Measurements from ENCODE around the gene SCN2A. TPM values are rescaled to one million over a fixed set of nuclear protein-coding genes. Genes with fewer than 3 reads are reported as not detected.

The SCN2A gene
- total RNA-seq, 1 experiment from 2014 or later: 0.07 TPM

GRCh38 chr2:165349181-165349580, 110.0 kb downstream of the SCN2A start:
- ATAC-seq (no peak), DNase-seq (no peak)
- BruUV-seq (replicated peaks): no TSS peak
- ChIA-PET POLR2A (ENCODE audit: unreplicated experiment) (no interaction called here), CTCF (interaction anchor here (0.6 kb wide), 1 partner anchor 350 kb away, joined by 4 read pairs; no protein-coding TSS in a partner anchor)
- intact Hi-C loops (cut with micrococcal nuclease): no loop called here
- Histone ChIP-seq H3K4me2 (ENCODE audit: low read length) (no peak overlapping the region), H3K9ac (ENCODE audit: low read length) (no peak overlapping the region), H3F3A (ENCODE audit: low read length, unreplicated experiment) (no peaks in the 10 kb centered on the region), H3K27me3 (ENCODE audit: low read length) (peaks cover 8% of the 10 kb centered on the region), H3K27ac (ENCODE audit: low read length) (no peak overlapping the region), H3K9me2 (replicated peaks; ENCODE audit: low read length) (no peaks in the 10 kb centered on the region), H4K20me1 (ENCODE audit: low read length) (no peaks in the 10 kb centered on the region), H3K36me3 (ENCODE audit: low read depth, low read length) (no peaks in the 10 kb centered on the region), H3K79me2 (ENCODE audit: low read length) (no peaks in the 10 kb centered on the region), H3K4me1 (ENCODE audit: insufficient read depth, low read length) (no peaks in the 10 kb centered on the region), H2AFZ (ENCODE audit: low read length) (no peak overlapping the region), H3K9me3 (ENCODE audit: low read length) (no peaks in the 10 kb centered on the region), H3K4me3 (ENCODE audit: low read length) (no peak overlapping the region)
- TF ChIP-seq EZH2 (IDR thresholded peaks at IDR 0.05; ENCODE audit: low read length, unreplicated experiment): no peak
- no peak for TF ChIP-seq CTCF (conservative IDR thresholded peaks at IDR 0.05; ENCODE audit: low read depth, low read length)
- TF ChIP-seq EZH2phosphoT487 (IDR thresholded peaks at IDR 0.05; ENCODE audit: borderline replicate concordance, low read length): no peak

- Histone ChIP-seq H3K36me3 (ENCODE audit: low read depth, low read length) (no peaks in the 10 kb centered on the region), H3K27ac (ENCODE audit: low read length) (no peak overlapping the region), H2AFZ (ENCODE audit: low read length) (no peak overlapping the region), H3K9me3 (ENCODE audit: low read length) (no peaks in the 10 kb centered on the region), H3K4me1 (ENCODE audit: insufficient read depth, low read length) (peaks cover 12% of the 10 kb centered on the region), H3K27me3 (ENCODE audit: low read length) (no peaks in the 10 kb centered on the region), H3K9me2 (replicated peaks; ENCODE audit: low read length) (no peaks in the 10 kb centered on the region), H3K79me2 (ENCODE audit: low read length) (no peaks in the 10 kb centered on the region), H3K4me3 (ENCODE audit: low read length) (no peak overlapping the region), H3K4me2 (ENCODE audit: low read length) (0 out of 2 replicates have a peak overlapping the region, but pooled peaks have one; percentile 0), H3F3A (ENCODE audit: low read length, unreplicated experiment) (no peaks in the 10 kb centered on the region), H4K20me1 (ENCODE audit: low read length) (no peaks in the 10 kb centered on the region), H3K9ac (ENCODE audit: low read length) (no peak overlapping the region)
- no TSS peak for BruUV-seq (replicated peaks)
- intact Hi-C loops (cut with micrococcal nuclease): no loop called here
- POLR2A ChIA-PET (ENCODE audit: unreplicated experiment): no interaction called here
- no peak for TF ChIP-seq EZH2phosphoT487 (IDR thresholded peaks at IDR 0.05; ENCODE audit: borderline replicate concordance, low read length)
- peak; percentile 98 for ATAC-seq
- DNase-seq: peak; percentile 83
- CTCF ChIA-PET: interaction anchor here (0.5 kb wide), 1 partner anchor 221 kb away, joined by 4 read pairs; no protein-coding TSS in a partner anchor
Measured at GRCh38 chr2:165357758-165358157, 118.5 kb downstream of the SCN2A start.

GRCh38 chr2:165361514-165361913, 122.3 kb downstream of the SCN2A start:
- DNase-seq (no peak), ATAC-seq (no peak)
- H3K36me3 ChIP-seq (ENCODE audit: low read depth, low read length): no peaks in the 10 kb centered on the region
- POLR2A ChIA-PET (ENCODE audit: unreplicated experiment): no interaction called here
- BruUV-seq (replicated peaks): no TSS peak
- no peak overlapping the region for H2AFZ ChIP-seq (ENCODE audit: low read length)
- H3K27me3 ChIP-seq (ENCODE audit: low read length): no peaks in the 10 kb centered on the region
- no peaks in the 10 kb centered on the region for H3F3A ChIP-seq (ENCODE audit: low read length, unreplicated experiment)
- no peaks in the 10 kb centered on the region for H3K9me3 ChIP-seq (ENCODE audit: low read length)
- peaks cover 9% of the 10 kb centered on the region for H3K4me1 ChIP-seq (ENCODE audit: insufficient read depth, low read length)
- no peak overlapping the region for H3K4me3 ChIP-seq (ENCODE audit: low read length)
- H3K79me2 ChIP-seq (ENCODE audit: low read length): no peaks in the 10 kb centered on the region
- TF ChIP-seq EZH2phosphoT487 (IDR thresholded peaks at IDR 0.05; ENCODE audit: borderline replicate concordance, low read length) (no peak), CTCF (conservative IDR thresholded peaks at IDR 0.05; ENCODE audit: low read depth, low read length) (no peak), EZH2 (IDR thresholded peaks at IDR 0.05; ENCODE audit: low read length, unreplicated experiment) (no peak)
- H4K20me1 ChIP-seq (ENCODE audit: low read length): no peaks in the 10 kb centered on the region
- H3K4me2 ChIP-seq (ENCODE audit: low read length): no peak overlapping the region
- CTCF ChIA-PET: no interaction called here
- H3K9ac ChIP-seq (ENCODE audit: low read length): no peak overlapping the region
- no peak overlapping the region for H3K27ac ChIP-seq (ENCODE audit: low read length)
- intact Hi-C loops (cut with micrococcal nuclease): no loop called here
- no peaks in the 10 kb centered on the region for H3K9me2 ChIP-seq (replicated peaks; ENCODE audit: low read length)
